K562 (cell line): ENCODE measurements around the gene ERICH2. TPM values are rescaled to one million over a fixed set of nuclear protein-coding genes. Genes with fewer than 3 reads are reported as not detected.

ENCODE experiments used
- ARID1B ChIP-seq: fragments of 450-650 bp; IDR thresholded peaks from 2 replicates; pipeline ENCODE4 v1.6.1; 2016; ENCODE audit warnings: antibody characterized with exemption, mild to moderate bottlenecking, inconsistent platforms
- DACH1 ChIP-seq: fragments of 450-650 bp; IDR thresholded peaks from 2 replicates; pipeline ENCODE4 v1.6.1; 2018; ENCODE audit not compliant: partially characterized antibody
- ELF4 ChIP-seq: fragments of 450-650 bp; formaldehyde crosslinking; IDR thresholded peaks from 2 replicates; pipeline ENCODE4 v1.4.0; 2022; ENCODE audit warnings: missing genetic modification characterization
- ETS1 ChIP-seq: conservative IDR thresholded peaks from 2 replicates; pipeline ENCODE4 v1.6.1; 2011; ENCODE audit warnings: low read depth, mild to moderate bottlenecking, low read length; ENCODE audit not compliant: control insufficient read depth
- polyA plus RNA-seq, 8 experiments: library from polyadenylated mRNA; depleted of rRNA in 4 of 8; stranded (reverse) in 5 of 8; unstranded in 3 of 8; fragments of >200 nt; fragmentation: Nextera tagmentation in 2 of 8; fragmentation: Illumina TruSeq in 1 of 8; extraction: Ambion mirVana in 2 of 8; extraction: Trizol in 1 of 8; gene quantifications; 2 replicates each; pipeline versions ENCODE4 v1.2.1 to v1.2.3, GENCODE V29; 2011 to 2014; ENCODE audit warnings: inconsistent platforms in 1 of 8, missing spikeins in 1 of 8
- total RNA-seq, 7 experiments: library from RNA; depleted of rRNA in 6 of 7; stranded (reverse); fragments of >200 nt in 6 of 7; fragmentation: Illumina TruSeq in 2 of 7; extraction: Trizol in 2 of 7; gene quantifications; 2 replicates each; pipeline versions ENCODE4 v1.2.1 to v1.2.3, GENCODE V29; 2011 to 2021; ENCODE audit warnings: low replicate concordance in 1 of 7
- TF ChIP-seq, protein P1 (sequence below), 2 experiments: fragments of 450-650 bp; IDR thresholded peaks; 2 replicates each; pipeline ENCODE4 v1.6.1; 2016; ENCODE audit warnings: mild to moderate bottlenecking in 2 of 2, borderline replicate concordance in 1 of 2, low read depth in 1 of 2, moderate library complexity in 1 of 2
- TF ChIP-seq, protein P2 (sequence below): fragments of 450-650 bp; formaldehyde crosslinking; IDR thresholded peaks from 2 replicates; pipeline ENCODE4 v1.4.0; 2020; ENCODE audit warnings: mild to moderate bottlenecking

Gene ERICH2
- total and polyA plus RNA-seq, 9 of the 15 experiments (the other 6 are each of a cell fraction or from before 2014, with no cell fraction given), result 0.85 to 2.4 (median 1.6) TPM

DNA sequence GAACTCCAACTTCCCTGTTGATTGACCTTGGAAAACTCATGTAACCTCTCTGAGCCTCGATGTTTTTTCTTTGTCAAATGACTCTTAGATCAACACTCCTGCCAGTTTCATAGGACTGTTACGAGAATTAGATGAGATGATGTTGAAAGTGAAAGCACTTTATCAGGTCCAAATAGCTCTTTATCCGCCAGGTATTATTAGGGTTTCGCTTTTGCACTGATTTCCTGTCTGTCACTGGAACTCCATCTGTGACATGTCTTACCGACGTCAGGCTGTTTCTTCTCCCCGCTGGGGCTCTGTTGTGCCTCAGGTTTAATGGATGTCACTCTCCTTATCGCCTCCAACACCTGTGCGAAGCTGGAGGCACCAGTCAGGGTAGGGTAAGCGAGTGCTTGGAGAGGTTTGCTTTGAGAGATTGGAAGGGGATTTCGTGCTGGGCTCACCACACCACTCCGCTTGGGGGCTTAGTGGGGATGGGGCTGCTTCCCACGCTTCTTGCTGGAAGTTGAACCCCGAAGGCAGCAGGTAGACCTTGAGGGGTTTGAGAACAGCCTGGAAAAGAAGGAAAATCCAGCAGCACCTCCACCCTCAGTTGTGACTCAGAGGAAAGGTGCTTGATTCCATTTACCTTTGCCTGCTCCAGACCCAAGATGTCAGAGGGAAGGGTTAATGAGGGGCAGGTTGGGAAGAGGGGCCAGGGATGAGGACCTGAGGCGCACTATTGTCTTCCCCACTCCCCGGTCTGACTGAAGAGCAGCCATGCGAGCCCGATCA, 50.8 kb downstream of the ERICH2 start (continued):
- TF ChIP-seq, protein P1, sequence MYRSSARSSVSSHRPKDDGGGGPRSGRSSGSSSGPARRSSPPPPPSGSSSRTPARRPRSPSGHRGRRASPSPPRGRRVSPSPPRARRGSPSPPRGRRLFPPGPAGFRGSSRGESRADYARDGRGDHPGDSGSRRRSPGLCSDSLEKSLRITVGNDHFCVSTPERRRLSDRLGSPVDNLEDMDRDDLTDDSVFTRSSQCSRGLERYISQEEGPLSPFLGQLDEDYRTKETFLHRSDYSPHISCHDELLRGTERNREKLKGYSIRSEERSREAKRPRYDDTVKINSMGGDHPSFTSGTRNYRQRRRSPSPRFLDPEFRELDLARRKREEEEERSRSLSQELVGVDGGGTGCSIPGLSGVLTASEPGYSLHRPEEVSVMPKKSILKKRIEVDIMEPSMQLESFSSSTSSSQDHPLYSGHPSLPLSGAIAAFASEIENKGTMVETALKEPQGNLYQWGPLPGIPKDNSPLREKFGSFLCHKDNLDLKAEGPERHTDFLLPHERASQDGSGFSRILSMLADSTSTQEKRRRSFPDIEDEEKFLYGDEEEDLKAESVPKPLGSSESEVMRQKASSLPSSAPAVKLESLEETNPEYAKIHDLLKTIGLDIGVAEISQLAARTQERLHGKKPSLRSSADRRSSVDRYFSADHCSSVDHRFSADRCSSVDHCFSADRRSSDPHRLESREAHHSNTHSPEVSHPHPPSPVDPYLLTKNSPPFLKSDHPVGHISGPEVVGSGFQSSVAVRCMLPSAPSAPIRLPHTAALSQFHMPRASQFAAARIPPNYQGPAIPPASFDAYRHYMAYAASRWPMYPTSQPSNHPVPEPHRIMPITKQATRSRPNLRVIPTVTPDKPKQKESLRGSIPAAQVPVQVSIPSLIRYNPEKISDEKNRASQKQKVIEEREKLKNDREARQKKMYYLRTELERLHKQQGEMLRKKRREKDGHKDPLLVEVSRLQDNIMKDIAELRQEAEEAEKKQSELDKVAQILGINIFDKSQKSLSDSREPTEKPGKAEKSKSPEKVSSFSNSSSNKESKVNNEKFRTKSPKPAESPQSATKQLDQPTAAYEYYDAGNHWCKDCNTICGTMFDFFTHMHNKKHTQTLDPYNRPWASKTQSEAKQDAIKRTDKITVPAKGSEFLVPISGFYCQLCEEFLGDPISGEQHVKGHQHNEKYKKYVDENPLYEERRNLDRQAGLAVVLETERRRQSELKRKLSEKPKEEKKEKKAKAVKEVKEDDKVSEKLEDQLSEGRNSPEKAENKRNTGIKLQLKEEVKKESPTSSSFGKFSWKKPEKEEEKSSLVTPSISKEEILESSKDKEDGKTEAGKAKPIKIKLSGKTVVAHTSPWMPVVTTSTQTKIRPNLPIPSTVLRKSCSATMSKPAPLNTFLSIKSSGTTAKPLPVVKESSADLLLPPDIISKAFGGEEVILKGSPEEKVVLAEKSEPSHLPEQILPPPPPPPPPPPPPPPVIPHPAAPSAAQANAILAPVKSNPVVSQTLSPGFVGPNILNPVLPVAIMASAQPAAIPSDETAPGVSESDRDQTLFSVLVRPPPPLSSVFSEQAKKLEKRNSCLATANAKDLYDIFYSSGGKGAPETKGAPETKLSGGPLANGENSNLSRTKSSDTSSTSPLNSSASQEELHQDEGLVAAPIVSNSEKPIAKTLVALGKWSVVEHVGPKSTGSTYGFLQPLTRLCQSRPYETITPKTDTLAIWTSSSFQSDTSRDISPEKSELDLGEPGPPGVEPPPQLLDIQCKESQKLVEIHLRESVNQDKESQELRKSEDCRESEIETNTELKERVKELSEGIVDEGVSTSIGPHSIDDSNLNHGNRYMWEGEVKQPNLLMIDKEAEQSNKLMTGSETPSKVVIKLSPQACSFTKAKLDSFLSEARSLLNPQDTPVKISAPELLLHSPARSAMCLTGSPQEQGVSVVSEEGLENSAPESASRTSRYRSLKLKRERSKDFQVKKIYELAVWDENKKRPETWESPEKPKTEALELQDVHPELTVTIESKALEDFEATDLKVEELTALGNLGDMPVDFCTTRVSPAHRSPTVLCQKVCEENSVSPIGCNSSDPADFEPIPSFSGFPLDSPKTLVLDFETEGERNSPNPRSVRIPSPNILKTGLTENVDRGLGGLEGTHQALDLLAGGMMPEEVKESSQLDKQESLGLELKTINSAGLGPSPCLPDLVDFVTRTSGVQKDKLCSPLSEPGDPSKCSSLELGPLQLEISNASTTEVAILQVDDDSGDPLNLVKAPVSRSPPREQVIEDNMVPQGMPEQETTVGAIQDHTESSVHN (IDR thresholded peaks at IDR 0.05; ENCODE audit: borderline replicate concordance in 1 of 2, low read depth in 1 of 2), result no peak
- TF ChIP-seq DACH1 (no peak), ELF4 (CRISPR knock-in tag) (no peak), ARID1B (peak; percentile 83), ETS1 (no peak)
- TF ChIP-seq, protein P2, sequence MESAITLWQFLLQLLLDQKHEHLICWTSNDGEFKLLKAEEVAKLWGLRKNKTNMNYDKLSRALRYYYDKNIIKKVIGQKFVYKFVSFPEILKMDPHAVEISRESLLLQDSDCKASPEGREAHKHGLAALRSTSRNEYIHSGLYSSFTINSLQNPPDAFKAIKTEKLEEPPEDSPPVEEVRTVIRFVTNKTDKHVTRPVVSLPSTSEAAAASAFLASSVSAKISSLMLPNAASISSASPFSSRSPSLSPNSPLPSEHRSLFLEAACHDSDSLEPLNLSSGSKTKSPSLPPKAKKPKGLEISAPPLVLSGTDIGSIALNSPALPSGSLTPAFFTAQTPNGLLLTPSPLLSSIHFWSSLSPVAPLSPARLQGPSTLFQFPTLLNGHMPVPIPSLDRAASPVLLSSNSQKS (CRISPR knock-in tag), result no peak
- TF ChIP-seq, all 486 proteins: peak for 24
